ENCODE measurements around the gene SLC7A6. TPM values are rescaled to one million over a fixed set of nuclear protein-coding genes. Genes with fewer than 3 reads are reported as not detected.

SLC7A6 gene
- total and polyA plus RNA-seq, 2 experiments from 2014 or later, result 20.5 to 29.7 TPM

DNA sequence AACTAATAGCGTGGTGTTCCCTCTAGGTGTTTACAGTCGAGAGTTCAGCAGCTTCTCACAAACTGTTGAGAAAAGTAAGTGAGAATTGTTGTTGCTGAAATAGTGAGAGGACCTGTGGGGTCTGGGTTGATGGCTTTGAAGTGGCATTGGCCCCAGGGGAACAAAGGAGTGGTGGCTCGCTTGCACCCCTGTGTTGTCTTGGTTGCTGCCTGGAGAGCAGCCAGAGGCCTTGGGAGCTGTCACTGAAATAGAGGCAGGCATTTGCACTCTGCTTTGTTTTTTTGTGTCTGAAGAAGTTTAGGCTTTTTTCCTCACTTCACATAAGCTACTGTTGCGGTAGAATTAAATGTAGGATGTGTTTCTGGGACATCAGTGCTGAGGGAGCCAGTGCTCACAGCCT is 83.3 kb downstream of the SLC7A6 start:
- H3K27ac ChIP-seq, result no peak overlapping the region
- no peak overlapping the region for H2AFZ ChIP-seq
- H3K4me3 ChIP-seq, result no peak overlapping the region
- H3K79me2 ChIP-seq, result peaks cover 3% of the 10 kb centered on the region
- peaks cover 9% of the 10 kb centered on the region for H3K4me1 ChIP-seq (ENCODE audit: insufficient read depth)
- no peaks in the 10 kb centered on the region for H3K27me3 ChIP-seq
- no peaks in the 10 kb centered on the region for H3K9me2 ChIP-seq (replicated peaks; ENCODE audit: insufficient read depth)
- no peaks in the 10 kb centered on the region for H4K20me1 ChIP-seq (ENCODE audit: insufficient read depth, poor library complexity, severe bottlenecking)
- H3K9me3 ChIP-seq (ENCODE audit: low read depth), result no peaks in the 10 kb centered on the region
- no peak for DNase-seq (ENCODE audit: low spot score)
- no peak overlapping the region for H3K4me2 ChIP-seq
- H3K36me3 ChIP-seq (replicated peaks; ENCODE audit: insufficient read depth, low read depth), result no peaks in the 10 kb centered on the region
- TF ChIP-seq EZH2phosphoT487 (IDR thresholded peaks at IDR 0.05; ENCODE audit: low read depth, severe bottlenecking, unreplicated experiment) (no peak), EZH2 (IDR thresholded peaks at IDR 0.05; ENCODE audit: borderline replicate concordance) (no peak)
- TF ChIP-seq, protein P1, sequence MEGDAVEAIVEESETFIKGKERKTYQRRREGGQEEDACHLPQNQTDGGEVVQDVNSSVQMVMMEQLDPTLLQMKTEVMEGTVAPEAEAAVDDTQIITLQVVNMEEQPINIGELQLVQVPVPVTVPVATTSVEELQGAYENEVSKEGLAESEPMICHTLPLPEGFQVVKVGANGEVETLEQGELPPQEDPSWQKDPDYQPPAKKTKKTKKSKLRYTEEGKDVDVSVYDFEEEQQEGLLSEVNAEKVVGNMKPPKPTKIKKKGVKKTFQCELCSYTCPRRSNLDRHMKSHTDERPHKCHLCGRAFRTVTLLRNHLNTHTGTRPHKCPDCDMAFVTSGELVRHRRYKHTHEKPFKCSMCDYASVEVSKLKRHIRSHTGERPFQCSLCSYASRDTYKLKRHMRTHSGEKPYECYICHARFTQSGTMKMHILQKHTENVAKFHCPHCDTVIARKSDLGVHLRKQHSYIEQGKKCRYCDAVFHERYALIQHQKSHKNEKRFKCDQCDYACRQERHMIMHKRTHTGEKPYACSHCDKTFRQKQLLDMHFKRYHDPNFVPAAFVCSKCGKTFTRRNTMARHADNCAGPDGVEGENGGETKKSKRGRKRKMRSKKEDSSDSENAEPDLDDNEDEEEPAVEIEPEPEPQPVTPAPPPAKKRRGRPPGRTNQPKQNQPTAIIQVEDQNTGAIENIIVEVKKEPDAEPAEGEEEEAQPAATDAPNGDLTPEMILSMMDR (IDR thresholded peaks at IDR 0.05; ENCODE audit: poor library complexity), result no peak
- 86% methylated on average over 4 of the region's 4 CpGs for WGBS (ENCODE audit: low lambda C conversion rate, missing lambda C conversion rate)

DNA sequence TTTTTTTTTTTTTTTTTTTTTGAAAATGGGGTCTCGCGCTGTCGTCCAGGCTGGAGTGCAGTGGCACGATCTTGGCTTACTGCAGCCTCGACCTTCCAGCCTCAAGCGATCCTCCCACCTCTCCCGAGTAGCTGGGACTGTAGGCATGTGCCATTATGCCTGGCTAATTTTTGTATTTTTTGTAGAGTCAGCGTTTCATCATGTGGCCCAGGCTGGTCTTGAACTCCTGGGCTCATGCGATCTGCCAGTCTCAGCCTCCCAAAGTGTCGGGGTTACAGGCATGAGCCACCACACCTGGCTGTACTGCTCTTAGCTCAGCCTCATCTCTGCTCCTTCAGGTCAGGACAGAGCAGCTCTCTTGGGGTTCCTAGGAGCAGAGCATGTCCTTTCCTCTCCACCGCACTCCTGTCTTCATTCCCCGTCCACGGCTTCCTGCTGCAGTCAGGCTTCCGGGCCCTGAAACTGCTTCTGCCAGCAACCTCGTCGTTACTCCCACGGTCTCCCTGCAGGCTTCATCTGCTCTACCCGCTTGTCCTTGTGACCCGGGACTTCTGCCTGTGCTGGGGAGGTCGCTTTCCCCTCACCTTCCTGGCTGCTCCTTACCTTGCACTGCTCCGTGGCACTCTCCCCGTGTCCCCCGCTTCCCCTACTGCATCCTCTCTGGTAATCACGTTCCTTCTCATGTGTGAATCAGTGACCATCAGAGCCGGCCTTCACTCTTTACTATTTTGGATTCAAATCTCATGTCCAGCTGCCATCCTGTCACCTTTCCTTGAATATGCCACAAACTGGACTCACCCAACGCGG is 84.5 kb downstream of the SLC7A6 start:
- peaks cover 9% of the 10 kb centered on the region for H3K4me1 ChIP-seq (ENCODE audit: insufficient read depth)
- WGBS (ENCODE audit: low lambda C conversion rate, missing lambda C conversion rate), result 92% methylated on average over 27 of the region's 27 CpGs
- H3K27ac ChIP-seq, result no peak overlapping the region
- H3K4me2 ChIP-seq, result no peak overlapping the region
- H2AFZ ChIP-seq, result no peak overlapping the region
- no peaks in the 10 kb centered on the region for H3K27me3 ChIP-seq
- H3K4me3 ChIP-seq, result no peak overlapping the region
- no peaks in the 10 kb centered on the region for H4K20me1 ChIP-seq (ENCODE audit: insufficient read depth, poor library complexity, severe bottlenecking)
- TF ChIP-seq EZH2phosphoT487 (IDR thresholded peaks at IDR 0.05; ENCODE audit: low read depth, severe bottlenecking, unreplicated experiment) (no peak), EZH2 (IDR thresholded peaks at IDR 0.05; ENCODE audit: borderline replicate concordance) (no peak)
- TF ChIP-seq, protein P1 (IDR thresholded peaks at IDR 0.05; ENCODE audit: poor library complexity), result no peak
- H3K36me3 ChIP-seq (replicated peaks; ENCODE audit: insufficient read depth, low read depth), result no peaks in the 10 kb centered on the region
- no peaks in the 10 kb centered on the region for H3K9me2 ChIP-seq (replicated peaks; ENCODE audit: insufficient read depth)
- H3K79me2 ChIP-seq, result peaks cover 3% of the 10 kb centered on the region
- no peak for DNase-seq (ENCODE audit: low spot score)
- no peaks in the 10 kb centered on the region for H3K9me3 ChIP-seq (ENCODE audit: low read depth)

DNA sequence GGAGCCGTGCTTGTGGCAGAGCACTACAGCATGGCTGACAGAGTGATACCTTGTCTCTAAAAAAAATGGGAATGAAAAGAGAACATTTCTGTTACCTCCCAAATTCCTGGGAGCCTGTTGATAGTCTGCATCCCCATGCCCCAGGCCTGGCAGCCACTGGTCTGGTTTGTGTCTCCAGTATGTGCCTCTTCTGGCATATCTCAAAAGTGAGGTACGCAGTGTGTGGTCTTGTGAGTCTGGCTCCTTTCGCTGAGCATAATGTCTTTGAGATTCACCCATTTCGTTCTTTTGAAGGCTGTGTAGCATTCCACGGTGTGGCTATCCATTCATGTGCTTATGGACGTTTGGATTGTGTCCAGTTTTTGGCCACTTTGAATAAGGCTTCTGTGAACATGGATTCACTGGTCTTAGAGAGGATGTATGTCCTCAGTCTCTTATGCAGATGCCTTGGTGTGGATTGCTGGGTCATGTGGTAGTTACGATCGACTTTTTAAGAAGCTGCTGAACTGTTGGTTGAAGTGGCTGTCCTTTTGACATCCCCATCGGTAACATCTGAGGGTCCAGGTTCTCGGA is 85.6 kb downstream of the SLC7A6 start:
- Histone ChIP-seq H2AFZ (no peak overlapping the region), H3K36me3 (replicated peaks; ENCODE audit: insufficient read depth, low read depth) (no peaks in the 10 kb centered on the region)

More for the DNA sequence above, 85.6 kb downstream of the SLC7A6 start:
- peaks cover 9% of the 10 kb centered on the region for H3K4me1 ChIP-seq (ENCODE audit: insufficient read depth)
- WGBS (ENCODE audit: low lambda C conversion rate, missing lambda C conversion rate), result 75% methylated on average over 10 of the region's 10 CpGs
- H3K9me3 ChIP-seq (ENCODE audit: low read depth), result no peaks in the 10 kb centered on the region
- H3K27ac ChIP-seq, result no peak overlapping the region
- no peak for TF ChIP-seq EZH2 (IDR thresholded peaks at IDR 0.05; ENCODE audit: borderline replicate concordance)
- TF ChIP-seq, protein P1 (IDR thresholded peaks at IDR 0.05; ENCODE audit: poor library complexity), result no peak
- TF ChIP-seq EZH2phosphoT487 (IDR thresholded peaks at IDR 0.05; ENCODE audit: low read depth, severe bottlenecking, unreplicated experiment), result no peak
- no peak overlapping the region for H3K4me3 ChIP-seq
- H3K4me2 ChIP-seq, result no peak overlapping the region
- no peaks in the 10 kb centered on the region for H4K20me1 ChIP-seq (ENCODE audit: insufficient read depth, poor library complexity, severe bottlenecking)
- no peaks in the 10 kb centered on the region for H3K27me3 ChIP-seq
- no peak for DNase-seq (ENCODE audit: low spot score)
- peaks cover 3% of the 10 kb centered on the region for H3K79me2 ChIP-seq
- H3K9me2 ChIP-seq (replicated peaks; ENCODE audit: insufficient read depth), result no peaks in the 10 kb centered on the region
